LNCaP clone FGC (cell line): ENCODE data around the gene IRX4.

Source experiments
- DNase-seq: peaks from one replicate; pipeline ENCODE4 v3.0.0-alpha.2; 2011; ENCODE audit warnings: low read depth
- H3K4me3 ChIP-seq: 2 replicates; pipeline ENCODE4 v1.5.1; 2011; ENCODE audit warnings: mild to moderate bottlenecking, low read depth, low read length, control low read depth
- CTCF ChIP-seq: IDR thresholded peaks from 2 replicates; pipeline ENCODE4 v1.5.1; 2012; ENCODE audit warnings: mild to moderate bottlenecking; ENCODE audit not compliant: control insufficient read depth, insufficient read depth; ENCODE audit errors: extremely low read depth

IRX4 gene

GRCh38 chr5:1860949-1861348, 21.8 kb downstream of the IRX4 start:
- no peak overlapping the region for H3K4me3 ChIP-seq
- TF ChIP-seq CTCF = no peak
- no peak for DNase-seq

GRCh38 chr5:1860021-1860610, 22.6 kb downstream of the IRX4 start:
- no peak for TF ChIP-seq CTCF
- no peak for DNase-seq
- H3K4me3 ChIP-seq = no peak overlapping the region

- H3K4me3 ChIP-seq = no peak overlapping the region
- no peak for TF ChIP-seq CTCF
- DNase-seq = no peak
Observed at GRCh38 chr5:1859099-1859498, 23.6 kb downstream of the IRX4 start.

- DNase-seq = no peak
- no peak for TF ChIP-seq CTCF
- no peak overlapping the region for H3K4me3 ChIP-seq
Observed at GRCh38 chr5:1858436-1858835, 24.3 kb downstream of the IRX4 start.

GRCh38 chr5:1857256-1857600, 25.5 kb downstream of the IRX4 start:
- TF ChIP-seq CTCF = no peak
- DNase-seq = no peak
- no peak overlapping the region for H3K4me3 ChIP-seq

- H3K4me3 ChIP-seq = no peak overlapping the region
- no peak for DNase-seq
- no peak for TF ChIP-seq CTCF
Observed at GRCh38 chr5:1856596-1857255, 26.0 kb downstream of the IRX4 start.

GRCh38 chr5:1855596-1855995, 27.1 kb downstream of the IRX4 start:
- no peak overlapping the region for H3K4me3 ChIP-seq
- DNase-seq = no peak
- no peak for TF ChIP-seq CTCF
